Measurements from ENCODE around the gene ZPR1. TPM values are rescaled to one million over a fixed set of nuclear protein-coding genes. Genes with fewer than 3 reads are reported as not detected.
A peak's percentile ranks its signal among the peaks of the same experiment; 100 is the strongest.

ZPR1 gene
- total and polyA plus RNA-seq, 7 donors = 40.1 to 98.6 (median 57.0) TPM

DNA sequence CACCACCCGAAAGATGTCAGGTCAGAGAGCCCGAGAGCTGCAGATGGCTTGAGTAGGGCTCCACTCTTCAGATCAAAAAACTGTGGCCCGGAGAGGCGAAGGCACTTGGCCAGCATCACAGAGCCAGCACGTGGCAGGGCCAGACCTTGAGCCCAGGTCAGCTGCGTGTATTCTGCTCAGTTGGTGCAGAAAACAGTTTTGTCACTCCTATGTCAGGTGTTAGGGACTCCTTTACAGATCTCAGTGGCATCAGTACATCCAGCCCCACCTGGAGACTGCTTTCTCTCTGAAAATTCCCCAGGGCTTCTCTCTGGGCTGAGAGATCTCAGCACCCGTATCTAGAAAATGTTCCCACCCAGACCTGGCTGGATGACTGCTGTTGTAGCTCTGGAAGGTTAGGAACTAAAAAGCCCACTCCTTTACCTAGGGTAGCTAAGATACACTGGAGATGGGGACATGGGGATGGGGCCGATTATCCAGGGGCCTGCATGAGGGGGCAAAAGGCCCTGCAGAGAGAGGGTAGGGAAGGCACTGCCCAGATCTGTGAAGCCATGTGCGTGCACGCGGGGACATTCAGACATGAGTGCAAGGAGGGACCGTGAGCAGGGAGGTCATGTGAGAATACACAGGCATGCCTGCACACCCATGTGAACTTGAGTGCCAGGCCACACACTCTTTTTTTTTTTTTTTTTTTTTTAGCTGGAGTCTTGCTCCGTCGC, 46.2 kb upstream of the ZPR1 start:
- Histone ChIP-seq H3K27ac (no peak overlapping the region), H3K27me3 (ENCODE audit: insufficient read depth in 3 of 3, low read length in 2 of 3) (no peaks in the 10 kb centered on the region), H3K36me3 (ENCODE audit: insufficient read depth in 1 of 2, low read depth in 1 of 2) (no peaks in the 10 kb centered on the region), H3K4me1 (peaks cover 9% of the 10 kb centered on the region), H3K4me3 (no peak overlapping the region), H3K9me3 (no peaks in the 10 kb centered on the region)
- ATAC-seq (no peak), DNase-seq (no peak)
- WGBS, 3 donors = 88 to 94% (median 93%) methylated on average over 14 of the region's 14 CpGs
- TF ChIP-seq, protein P1, sequence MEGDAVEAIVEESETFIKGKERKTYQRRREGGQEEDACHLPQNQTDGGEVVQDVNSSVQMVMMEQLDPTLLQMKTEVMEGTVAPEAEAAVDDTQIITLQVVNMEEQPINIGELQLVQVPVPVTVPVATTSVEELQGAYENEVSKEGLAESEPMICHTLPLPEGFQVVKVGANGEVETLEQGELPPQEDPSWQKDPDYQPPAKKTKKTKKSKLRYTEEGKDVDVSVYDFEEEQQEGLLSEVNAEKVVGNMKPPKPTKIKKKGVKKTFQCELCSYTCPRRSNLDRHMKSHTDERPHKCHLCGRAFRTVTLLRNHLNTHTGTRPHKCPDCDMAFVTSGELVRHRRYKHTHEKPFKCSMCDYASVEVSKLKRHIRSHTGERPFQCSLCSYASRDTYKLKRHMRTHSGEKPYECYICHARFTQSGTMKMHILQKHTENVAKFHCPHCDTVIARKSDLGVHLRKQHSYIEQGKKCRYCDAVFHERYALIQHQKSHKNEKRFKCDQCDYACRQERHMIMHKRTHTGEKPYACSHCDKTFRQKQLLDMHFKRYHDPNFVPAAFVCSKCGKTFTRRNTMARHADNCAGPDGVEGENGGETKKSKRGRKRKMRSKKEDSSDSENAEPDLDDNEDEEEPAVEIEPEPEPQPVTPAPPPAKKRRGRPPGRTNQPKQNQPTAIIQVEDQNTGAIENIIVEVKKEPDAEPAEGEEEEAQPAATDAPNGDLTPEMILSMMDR (IDR thresholded peaks at IDR 0.05) = no peak
- intact Hi-C loops (cut with DNase I) = no loop called here

GRCh38 chr11:116833491-116833815, 45.6 kb upstream of the ZPR1 start:
- Histone ChIP-seq H3K4me1 (peaks cover 9% of the 10 kb centered on the region), H3K27me3 (ENCODE audit: insufficient read depth in 3 of 3, low read length in 2 of 3) (no peaks in the 10 kb centered on the region), H3K4me3 (no peak overlapping the region), H3K36me3 (ENCODE audit: insufficient read depth in 1 of 2, low read depth in 1 of 2) (no peaks in the 10 kb centered on the region), H3K9me3 (no peaks in the 10 kb centered on the region), H3K27ac (no peak overlapping the region)
- intact Hi-C loops (cut with DNase I) = no loop called here
- DNase-seq (peak in 1 of 2 donors; percentile 39), ATAC-seq (no peak)
- 90 to 95% (median 92%) methylated on average over 10 of the region's 10 CpGs for WGBS, 3 donors
- TF ChIP-seq, protein P1 (IDR thresholded peaks at IDR 0.05) = no peak

- intact Hi-C loops (cut with DNase I) = no loop called here
- WGBS, 3 donors = 70 to 83% (median 70%) methylated on average over 12 to 13 of the region's 13 CpGs
Observed at GRCh38 chr11:116832350-116833290, 44.8 kb upstream of the ZPR1 start.

DNA sequence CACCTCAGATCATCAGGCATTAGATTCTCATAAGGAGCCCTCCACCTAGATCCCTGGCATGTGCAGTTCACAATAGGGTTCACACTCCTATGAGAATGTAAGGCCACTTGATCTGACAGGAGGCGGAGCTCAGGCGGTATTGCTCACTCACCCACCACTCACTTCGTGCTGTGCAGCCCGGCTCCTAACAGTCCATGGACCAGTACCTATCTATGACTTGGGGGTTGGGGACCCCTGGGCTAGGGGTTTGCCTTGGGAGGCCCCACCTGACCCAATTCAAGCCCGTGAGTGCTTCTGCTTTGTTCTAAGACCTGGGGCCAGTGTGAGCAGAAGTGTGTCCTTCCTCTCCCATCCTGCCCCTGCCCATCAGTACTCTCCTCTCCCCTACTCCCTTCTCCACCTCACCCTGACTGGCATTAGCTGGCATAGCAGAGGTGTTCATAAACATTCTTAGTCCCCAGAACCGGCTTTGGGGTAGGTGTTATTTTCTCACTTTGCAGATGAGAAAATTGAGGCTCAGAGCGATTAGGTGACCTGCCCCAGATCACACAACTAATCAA, 44.0 kb upstream of the ZPR1 start:
- Histone ChIP-seq H3K27ac (no peak overlapping the region), H3K36me3 (ENCODE audit: insufficient read depth in 1 of 2, low read depth in 1 of 2) (no peaks in the 10 kb centered on the region), H3K4me3 (no peak overlapping the region), H3K4me1 (peaks cover 9% of the 10 kb centered on the region), H3K27me3 (ENCODE audit: insufficient read depth in 3 of 3, low read length in 2 of 3) (no peaks in the 10 kb centered on the region), H3K9me3 (no peaks in the 10 kb centered on the region)
- ATAC-seq (no peak), DNase-seq (no peak)
- intact Hi-C loops (cut with DNase I) = no loop called here
- 92 to 95% (median 93%) methylated on average over 7 of the region's 7 CpGs for WGBS, 3 donors
- TF ChIP-seq, protein P1 (IDR thresholded peaks at IDR 0.05) = no peak

More at GRCh38 chr11:116832350-116833290, 44.8 kb upstream of the ZPR1 start:
- Histone ChIP-seq H3K27me3 (ENCODE audit: insufficient read depth in 3 of 3, low read length in 2 of 3) (no peaks in the 10 kb centered on the region), H3K4me3 (no peak overlapping the region), H3K27ac (no peak overlapping the region), H3K4me1 (peaks cover 9% of the 10 kb centered on the region), H3K36me3 (ENCODE audit: insufficient read depth in 1 of 2, low read depth in 1 of 2) (no peaks in the 10 kb centered on the region), H3K9me3 (no peaks in the 10 kb centered on the region)
- no peak for DNase-seq
- TF ChIP-seq, protein P1 (IDR thresholded peaks at IDR 0.05) = no peak
- no peak for ATAC-seq

Data from psoas muscle (tissue), 8 donors.